Smooth muscle cell (in vitro differentiated cells): ENCODE measurements around the gene CYP1A1. TPM values are rescaled to one million over a fixed set of nuclear protein-coding genes. Genes with fewer than 3 reads are reported as not detected.
A peak's percentile ranks its signal among the peaks of the same experiment; 100 is the strongest.

Source experiments
- DNase-seq: peaks from one replicate; lab custom pipeline; 2025; ENCODE audit not compliant: unreplicated experiment; lab: John Stamatoyannopoulos, UW
- H2AFZ ChIP-seq: fragments of 200-600 bp; sonication (generic); 2 replicates; pipeline ENCODE4 v1.6.0; 2016; ENCODE audit warnings: antibody characterized with exemption, low read depth, mild to moderate bottlenecking
- H3F3A ChIP-seq: fragments of 200-600 bp; sonication (generic); 2 replicates; pipeline ENCODE4 v1.6.0; 2017; ENCODE audit warnings: antibody characterized with exemption, low read depth
- H3K27ac ChIP-seq: fragments of 200-600 bp; sonication (generic); 2 replicates; pipeline ENCODE4 v1.5.1; 2016; ENCODE audit warnings: low read depth, mild to moderate bottlenecking
- H3K27me3 ChIP-seq: fragments of 200-600 bp; sonication (generic); 2 replicates; pipeline ENCODE4 v1.6.1; 2016; ENCODE audit warnings: low read depth, mild to moderate bottlenecking
- H3K36me3 ChIP-seq: fragments of 200-600 bp; sonication (generic); 2 replicates; pipeline ENCODE4 v1.5.1; 2016; ENCODE audit warnings: low read depth
- H3K4me1 ChIP-seq: fragments of 200-600 bp; sonication (generic); 2 replicates; pipeline ENCODE4 v1.5.1; 2016; ENCODE audit warnings: low read depth
- H3K4me2 ChIP-seq: fragments of 200-600 bp; sonication (generic); 2 replicates; pipeline ENCODE4 v1.6.0; 2016; ENCODE audit warnings: mild to moderate bottlenecking
- H3K4me3 ChIP-seq: fragments of 200-600 bp; sonication (generic); 2 replicates; pipeline ENCODE4 v1.5.1; 2016; ENCODE audit warnings: mild to moderate bottlenecking
- H3K79me2 ChIP-seq: fragments of 200-600 bp; sonication (generic); 2 replicates; pipeline ENCODE4 v1.6.0; 2016; ENCODE audit warnings: low read depth, mild to moderate bottlenecking
- H3K9ac ChIP-seq: fragments of 200-600 bp; sonication (generic); 2 replicates; pipeline ENCODE4 v1.6.0; 2016; ENCODE audit warnings: low read depth
- H3K9me3 ChIP-seq: fragments of 200-600 bp; sonication (generic); replicated peaks from 2 replicates; pipeline ENCODE4 v1.5.1; 2016; ENCODE audit warnings: low read depth
- H4K20me1 ChIP-seq: fragments of 200-600 bp; sonication (generic); 2 replicates; pipeline ENCODE4 v1.6.0; 2016; ENCODE audit warnings: low read depth
- WGBS: methylation state at CpG from one replicate; pipeline ENCODE4 v1.1.7; 2016; ENCODE audit warnings: low lambda C conversion rate; 5-methylcytosine and 5-hydroxymethylcytosine counted together
- polyA plus RNA-seq: library from polyadenylated mRNA; unstranded; fragments of >200 nt; fragmentation: Nextera tagmentation; extraction: Ambion mirVana; gene quantifications from 2 replicates; pipeline ENCODE4 v1.2.1, GENCODE V29; 2016
- total RNA-seq: library from RNA; depleted of rRNA; stranded (reverse); fragments of >200 nt; gene quantifications from 2 replicates; pipeline ENCODE4 v1.2.3, GENCODE V29; 2014
- TF ChIP-seq, protein P1 (sequence below): fragments of 200-600 bp; sonication (generic); IDR thresholded peaks from 2 replicates; pipeline ENCODE4 v1.5.1; 2017; ENCODE audit warnings: borderline replicate concordance, mild to moderate bottlenecking, antibody characterized with exemption; ENCODE audit not compliant: insufficient read depth, poor library complexity, severe bottlenecking

The CYP1A1 gene, protein sequence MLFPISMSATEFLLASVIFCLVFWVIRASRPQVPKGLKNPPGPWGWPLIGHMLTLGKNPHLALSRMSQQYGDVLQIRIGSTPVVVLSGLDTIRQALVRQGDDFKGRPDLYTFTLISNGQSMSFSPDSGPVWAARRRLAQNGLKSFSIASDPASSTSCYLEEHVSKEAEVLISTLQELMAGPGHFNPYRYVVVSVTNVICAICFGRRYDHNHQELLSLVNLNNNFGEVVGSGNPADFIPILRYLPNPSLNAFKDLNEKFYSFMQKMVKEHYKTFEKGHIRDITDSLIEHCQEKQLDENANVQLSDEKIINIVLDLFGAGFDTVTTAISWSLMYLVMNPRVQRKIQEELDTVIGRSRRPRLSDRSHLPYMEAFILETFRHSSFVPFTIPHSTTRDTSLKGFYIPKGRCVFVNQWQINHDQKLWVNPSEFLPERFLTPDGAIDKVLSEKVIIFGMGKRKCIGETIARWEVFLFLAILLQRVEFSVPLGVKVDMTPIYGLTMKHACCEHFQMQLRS
- 0.81 and 1.9 TPM in 2 replicates for total RNA-seq
- polyA plus RNA-seq: 0.09 and 0.13 TPM in 2 replicates

DNA sequence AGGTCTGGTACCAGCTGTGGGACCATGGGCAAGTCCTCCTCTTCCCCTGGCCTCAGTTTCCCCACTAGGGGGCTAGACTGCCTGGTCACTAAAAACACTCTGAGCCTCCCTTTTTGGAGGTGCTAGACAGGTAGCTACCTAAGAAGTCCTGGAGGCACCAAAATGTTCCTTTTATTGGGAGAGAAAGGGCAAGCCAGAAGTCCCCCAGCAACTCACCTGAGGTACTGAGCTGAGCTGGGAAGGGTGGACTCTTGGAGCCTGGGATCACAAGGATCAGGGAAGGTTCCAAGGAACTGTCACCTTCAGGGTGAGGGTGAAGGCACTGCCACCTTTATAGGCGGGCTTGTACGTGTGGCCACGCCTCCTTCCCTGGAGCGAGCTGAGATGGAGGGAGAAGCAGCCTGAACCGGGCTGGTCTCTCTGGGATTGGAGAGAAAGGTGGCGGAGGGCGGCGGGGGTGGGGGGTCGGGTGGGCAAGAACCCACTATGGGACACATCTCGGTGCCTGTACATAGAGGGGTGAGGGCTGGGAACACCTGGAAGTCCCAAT is at the start of gene CYP1A1:
CYP1A1 (minus strand) TSS at position 304 of the 550 bp plus-strand sequence. CDS start 2,431 bp downstream, outside the sequence.
- peak within 1 kb of the TSS; percentile 76 for H3K4me3 ChIP-seq
- TF ChIP-seq, protein P1, sequence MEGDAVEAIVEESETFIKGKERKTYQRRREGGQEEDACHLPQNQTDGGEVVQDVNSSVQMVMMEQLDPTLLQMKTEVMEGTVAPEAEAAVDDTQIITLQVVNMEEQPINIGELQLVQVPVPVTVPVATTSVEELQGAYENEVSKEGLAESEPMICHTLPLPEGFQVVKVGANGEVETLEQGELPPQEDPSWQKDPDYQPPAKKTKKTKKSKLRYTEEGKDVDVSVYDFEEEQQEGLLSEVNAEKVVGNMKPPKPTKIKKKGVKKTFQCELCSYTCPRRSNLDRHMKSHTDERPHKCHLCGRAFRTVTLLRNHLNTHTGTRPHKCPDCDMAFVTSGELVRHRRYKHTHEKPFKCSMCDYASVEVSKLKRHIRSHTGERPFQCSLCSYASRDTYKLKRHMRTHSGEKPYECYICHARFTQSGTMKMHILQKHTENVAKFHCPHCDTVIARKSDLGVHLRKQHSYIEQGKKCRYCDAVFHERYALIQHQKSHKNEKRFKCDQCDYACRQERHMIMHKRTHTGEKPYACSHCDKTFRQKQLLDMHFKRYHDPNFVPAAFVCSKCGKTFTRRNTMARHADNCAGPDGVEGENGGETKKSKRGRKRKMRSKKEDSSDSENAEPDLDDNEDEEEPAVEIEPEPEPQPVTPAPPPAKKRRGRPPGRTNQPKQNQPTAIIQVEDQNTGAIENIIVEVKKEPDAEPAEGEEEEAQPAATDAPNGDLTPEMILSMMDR: no peak
- peaks cover 17% of the 10 kb centered on the region for H3K27me3 ChIP-seq
- peak within 1 kb of the TSS; percentile 99 for H3K4me2 ChIP-seq
- H4K20me1 ChIP-seq: no peaks in the 10 kb centered on the region
- peak within 1 kb of the TSS; percentile 88 for H3K9ac ChIP-seq
- no peaks in the 10 kb centered on the region for H3K9me3 ChIP-seq
- peak within 1 kb of the TSS; percentile 95 for H2AFZ ChIP-seq
- WGBS: 3% methylated on average over 10 of the region's 10 CpGs
- no peaks in the 10 kb centered on the region for H3K79me2 ChIP-seq
- H3K36me3 ChIP-seq: no peaks in the 10 kb centered on the region
- no peak for DNase-seq
- H3F3A ChIP-seq: no peaks in the 10 kb centered on the region
- no peak within 1 kb of the TSS for H3K27ac ChIP-seq
- H3K4me1 ChIP-seq: no peaks in the 10 kb centered on the region

DNA sequence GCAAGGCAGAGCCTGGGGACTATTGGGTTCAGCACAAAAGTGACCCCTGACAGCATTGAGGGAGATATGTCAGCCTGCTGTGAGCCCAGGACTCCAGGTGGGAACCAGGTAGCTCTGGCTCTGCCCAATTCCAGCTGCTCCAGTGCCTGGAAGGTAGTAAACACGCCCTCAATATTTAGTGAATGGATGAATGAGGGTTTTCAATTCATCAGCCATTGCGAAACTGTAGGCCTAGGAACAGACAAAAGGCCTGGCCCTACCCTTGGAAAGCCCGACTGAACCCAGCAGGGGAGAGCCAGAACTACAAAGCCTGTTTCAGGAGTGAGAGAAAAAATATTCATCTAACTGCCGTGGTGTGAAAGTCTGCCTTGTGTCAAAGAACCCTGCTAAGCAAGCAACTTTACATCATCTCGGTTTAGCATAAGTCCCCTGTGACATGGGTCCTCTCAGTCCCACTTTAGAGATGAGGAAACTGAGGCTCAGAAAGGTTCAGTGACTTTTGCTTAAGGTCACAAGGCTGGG is 48.5 kb upstream of the CYP1A1 start:
- H3K4me1 ChIP-seq: peaks cover 10% of the 10 kb centered on the region
- no peaks in the 10 kb centered on the region for H3F3A ChIP-seq
- H3K4me3 ChIP-seq: no peak overlapping the region
- TF ChIP-seq, protein P1: no peak
- DNase-seq: no peak
- H3K9me3 ChIP-seq: no peaks in the 10 kb centered on the region
- H2AFZ ChIP-seq: no peak overlapping the region
- H3K4me2 ChIP-seq: no peak overlapping the region
- no peak overlapping the region for H3K9ac ChIP-seq
- no peaks in the 10 kb centered on the region for H3K27me3 ChIP-seq
- no peak overlapping the region for H3K27ac ChIP-seq
- H4K20me1 ChIP-seq: no peaks in the 10 kb centered on the region
- 52% methylated on average over 5 of the region's 5 CpGs for WGBS
- H3K79me2 ChIP-seq: no peaks in the 10 kb centered on the region
- H3K36me3 ChIP-seq: no peaks in the 10 kb centered on the region

DNA sequence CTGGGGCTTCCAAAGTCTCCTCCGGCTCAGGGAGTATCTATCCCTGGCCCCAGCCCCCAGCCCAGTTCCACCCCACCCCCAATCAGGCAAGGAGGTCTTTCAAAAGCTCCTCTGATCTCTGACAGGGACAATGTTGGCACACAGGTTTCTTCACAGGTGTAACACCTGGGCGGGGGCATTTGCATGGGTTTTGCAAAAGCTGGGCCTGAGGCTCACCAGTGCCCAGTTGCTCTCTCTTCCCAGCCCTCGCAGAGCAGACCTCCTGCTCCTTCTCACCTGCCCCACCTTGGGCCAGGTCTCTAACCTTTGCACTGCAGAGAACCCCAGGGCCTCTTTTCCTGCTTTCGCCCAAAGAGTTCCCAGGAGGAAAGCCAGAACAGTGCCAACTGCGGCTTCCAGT is 48.0 kb upstream of the CYP1A1 start:
- TF ChIP-seq, protein P1: no peak
- H3K79me2 ChIP-seq: no peaks in the 10 kb centered on the region
- H2AFZ ChIP-seq: no peak overlapping the region
- H3K36me3 ChIP-seq: no peaks in the 10 kb centered on the region
- no peak overlapping the region for H3K4me3 ChIP-seq
- no peak overlapping the region for H3K4me2 ChIP-seq
- no peaks in the 10 kb centered on the region for H3F3A ChIP-seq
- no peaks in the 10 kb centered on the region for H4K20me1 ChIP-seq
- no peaks in the 10 kb centered on the region for H3K27me3 ChIP-seq
- peaks cover 10% of the 10 kb centered on the region for H3K4me1 ChIP-seq
- no peak overlapping the region for H3K27ac ChIP-seq
- 85% methylated on average over 5 of the region's 5 CpGs for WGBS
- H3K9ac ChIP-seq: no peak overlapping the region
- no peaks in the 10 kb centered on the region for H3K9me3 ChIP-seq
- no peak for DNase-seq
